Hepatic stellate cell (primary cell): ENCODE data around the gene HOMEZ.
A peak's percentile ranks its signal among the peaks of the same experiment; 100 is the strongest.
"Not testable (repeated sequence)": the region's sequence is repeated elsewhere in the genome, so short reads cannot be mapped to it uniquely, and the experiment has no call there.

Experiments
- DNase-seq: peaks from one replicate; pipeline ENCODE4 v3.0.0; 2011; ENCODE audit warnings: low spot score

Gene HOMEZ

GRCh38 chr14:23286020-23286901, at the start of gene HOMEZ:
Gene HOMEZ, minus strand, starts transcription at chr14:23286132. Its CDS starts 180 bp downstream, at chr14:23285952.
- peak; percentile 97 for DNase-seq

- DNase-seq, result no peak
Observed at GRCh38 chr14:23335623-23336022, 49.7 kb upstream of the HOMEZ start.

- DNase-seq, result peak; percentile 75
Observed at GRCh38 chr14:23327947-23328744, 42.2 kb upstream of the HOMEZ start.

GRCh38 chr14:23326491-23327332, 40.8 kb upstream of the HOMEZ start:
- DNase-seq, result no peak

GRCh38 chr14:23325746-23326145, 39.8 kb upstream of the HOMEZ start:
- DNase-seq, result not testable (repeated sequence)

GRCh38 chr14:23324993-23325392, 39.1 kb upstream of the HOMEZ start:
- no peak for DNase-seq

GRCh38 chr14:23324455-23324846, 38.5 kb upstream of the HOMEZ start:
- no peak for DNase-seq

GRCh38 chr14:23323838-23324454, 38.0 kb upstream of the HOMEZ start:
- DNase-seq, result no peak

- no peak for DNase-seq
Observed at GRCh38 chr14:23322568-23323517, 36.9 kb upstream of the HOMEZ start.

GRCh38 chr14:23321572-23322547, 35.9 kb upstream of the HOMEZ start:
- DNase-seq, result peak; percentile 60

- peak; percentile 97 for DNase-seq
Observed at GRCh38 chr14:23320584-23321571, 34.9 kb upstream of the HOMEZ start, which contains the start of gene PABPN1. Gene PABPN1, plus strand, starts transcription at chr14:23321457. Its CDS starts 13 bp downstream, at chr14:23321470.

- DNase-seq, result no peak
Observed at GRCh38 chr14:23319746-23320583, 34.0 kb upstream of the HOMEZ start.

GRCh38 chr14:23316300-23316699, 30.4 kb upstream of the HOMEZ start:
- DNase-seq, result no peak

- DNase-seq, result no peak
Observed at GRCh38 chr14:23310546-23310945, 24.6 kb upstream of the HOMEZ start.

GRCh38 chr14:23308721-23309445, 23.0 kb upstream of the HOMEZ start:
- no peak for DNase-seq
